Mesendoderm (in vitro differentiated cells): Measurements from ENCODE around the gene FKBP15.
"Not testable (repeated sequence)": the region's sequence is repeated elsewhere in the genome, so short reads cannot be mapped to it uniquely, and the experiment has no call there.

ENCODE experiments used
- DNase-seq: peaks from one replicate; pipeline ENCODE4 v3.0.0; 2013
- H2AK5ac ChIP-seq: 2 replicates; pipeline ENCODE4 v1.6.1; 2013; ENCODE audit warnings: low read length, inconsistent platforms
- H2BK120ac ChIP-seq: 2 replicates; pipeline ENCODE4 v1.6.1; 2013; ENCODE audit warnings: low read depth, mild to moderate bottlenecking, low read length, moderate library complexity, mixed read lengths
- H2BK15ac ChIP-seq: replicated peaks from 2 replicates; pipeline ENCODE4 v1.6.1; 2013; ENCODE audit warnings: low read depth, mild to moderate bottlenecking, moderate library complexity
- H2BK5ac ChIP-seq: 2 replicates; pipeline ENCODE4 v1.6.1; 2013; ENCODE audit warnings: low read length, inconsistent platforms
- H3K18ac ChIP-seq: 2 replicates; pipeline ENCODE4 v1.6.1; 2013; ENCODE audit warnings: mild to moderate bottlenecking, low read length, mixed read lengths
- H3K23ac ChIP-seq: one replicate; pipeline ENCODE4 v1.6.1; 2013; ENCODE audit warnings: low read length
- H3K27ac ChIP-seq: 2 replicates; pipeline ENCODE4 v1.5.1; 2013; ENCODE audit warnings: low read depth, mild to moderate bottlenecking, inconsistent platforms, low read length, moderate library complexity
- H3K27me3 ChIP-seq: 2 replicates; pipeline ENCODE4 v1.6.1; 2013; ENCODE audit warnings: low read length, control low read depth, mild to moderate bottlenecking, inconsistent platforms; ENCODE audit not compliant: insufficient read depth, poor library complexity
- H3K36me3 ChIP-seq: 2 replicates; pipeline ENCODE4 v1.6.1; 2013; ENCODE audit warnings: low read length, inconsistent platforms; ENCODE audit not compliant: control insufficient read depth, insufficient read depth
- H3K4ac ChIP-seq: one replicate; pipeline ENCODE4 v1.6.1; 2013; ENCODE audit warnings: low read depth, mild to moderate bottlenecking, low read length, moderate library complexity
- H3K4me1 ChIP-seq: 2 replicates; pipeline ENCODE4 v1.6.1; 2013; ENCODE audit warnings: low read depth, low read length, inconsistent platforms; ENCODE audit not compliant: control insufficient read depth
- H3K4me2 ChIP-seq: 2 replicates; pipeline ENCODE4 v1.6.1; 2013; ENCODE audit warnings: low read length
- H3K4me3 ChIP-seq: 2 replicates; pipeline ENCODE4 v1.5.1; 2013; ENCODE audit warnings: mild to moderate bottlenecking, low read length
- H3K56ac ChIP-seq: one replicate; pipeline ENCODE4 v1.6.1; 2013; ENCODE audit warnings: low read length
- H3K79me1 ChIP-seq: 2 replicates; pipeline ENCODE4 v1.6.1; 2013; ENCODE audit warnings: low read length, inconsistent platforms
- H3K79me2 ChIP-seq: 2 replicates; pipeline ENCODE4 v1.6.1; 2013; ENCODE audit warnings: mild to moderate bottlenecking, low read length; ENCODE audit not compliant: control insufficient read depth, insufficient read depth
- H3K9ac ChIP-seq: 2 replicates; pipeline ENCODE4 v1.6.1; 2013; ENCODE audit warnings: low read length, inconsistent platforms
- H4K5ac ChIP-seq: one replicate; pipeline ENCODE4 v1.6.1; 2013; ENCODE audit warnings: low read length
- H4K8ac ChIP-seq: one replicate; pipeline ENCODE4 v1.6.1; 2013; ENCODE audit warnings: low read depth, mild to moderate bottlenecking, control low read depth, low read length, moderate library complexity
- WGBS: extraction: QIAGEN DNeasy Blood & Tissue Kit; methylation state at CpG from one replicate; pipeline ENCODE4 v1.1.7; 2013; ENCODE audit warnings: low lambda C conversion rate, missing lambda C conversion rate; ENCODE audit not compliant: insufficient coverage; ENCODE audit errors: extremely low coverage; 5-methylcytosine and 5-hydroxymethylcytosine counted together

FKBP15 gene

GRCh38 chr9:113241161-113241560, 20.1 kb upstream of the FKBP15 start:
- Histone ChIP-seq H3K9ac (no peak overlapping the region), H3K4me2 (no peak overlapping the region), H3K36me3 (no peaks in the 10 kb centered on the region), H4K5ac (no peak overlapping the region), H3K79me2 (no peaks in the 10 kb centered on the region), H3K18ac (no peak overlapping the region), H3K56ac (no peak overlapping the region), H3K4ac (no peak overlapping the region), H3K4me1 (no peaks in the 10 kb centered on the region), H3K27me3 (no peaks in the 10 kb centered on the region), H3K4me3 (no peak overlapping the region), H4K8ac (no peak overlapping the region), H2BK15ac (no peak overlapping the region), H3K27ac (no peak overlapping the region), H2BK5ac (no peak overlapping the region), H2AK5ac (no peak overlapping the region), H2BK120ac (no peak overlapping the region), H3K23ac (no peak overlapping the region), H3K79me1 (peaks cover 2% of the 10 kb centered on the region)
- no peak for DNase-seq
- WGBS = no CpG with 5 or more reads among the region's 2 CpGs

DNA sequence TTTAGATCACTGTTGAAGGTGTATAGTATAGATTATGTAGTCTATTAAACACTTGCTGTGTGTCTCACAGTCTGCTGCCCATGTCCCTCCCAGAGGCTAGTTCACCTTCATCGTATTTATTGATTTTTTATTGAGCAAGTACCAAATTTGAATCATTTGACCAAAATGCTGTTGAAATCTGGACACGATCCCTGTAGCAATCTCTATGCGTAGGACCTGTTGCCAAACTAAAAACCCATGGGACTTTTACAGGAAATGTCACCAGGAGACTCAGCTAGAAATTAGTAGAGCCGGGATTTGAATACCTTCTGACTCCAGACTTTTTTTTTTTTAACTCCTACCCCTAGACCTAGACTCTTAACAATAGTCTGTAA, 17.8 kb upstream of the FKBP15 start:
- Histone ChIP-seq H3K36me3 (no peaks in the 10 kb centered on the region), H3K27ac (no peak overlapping the region), H3K27me3 (no peaks in the 10 kb centered on the region), H3K4me1 (no peaks in the 10 kb centered on the region), H3K79me2 (no peaks in the 10 kb centered on the region), H2BK15ac (no peak overlapping the region), H4K8ac (no peak overlapping the region), H3K18ac (no peak overlapping the region), H3K79me1 (peaks cover 2% of the 10 kb centered on the region), H3K56ac (no peak overlapping the region), H3K4me2 (no peak overlapping the region), H3K4ac (no peak overlapping the region), H3K4me3 (no peak overlapping the region), H3K23ac (no peak overlapping the region), H3K9ac (no peak overlapping the region), H2BK5ac (no peak overlapping the region), H4K5ac (no peak overlapping the region), H2AK5ac (no peak overlapping the region), H2BK120ac (no peak overlapping the region)
- no peak for DNase-seq
- WGBS = no CpG with 5 or more reads among the region's 4 CpGs

- no peak overlapping the region for H3K4me2 ChIP-seq
- H4K5ac ChIP-seq = no peak overlapping the region
- H2AK5ac ChIP-seq = no peak overlapping the region
- no peak overlapping the region for H3K27ac ChIP-seq
- H2BK5ac ChIP-seq = no peak overlapping the region
- no CpG with 5 or more reads among the region's 10 CpGs for WGBS
- no peak overlapping the region for H3K9ac ChIP-seq
- H3K4me3 ChIP-seq = no peak overlapping the region
- no peak for DNase-seq
- H2BK120ac ChIP-seq = no peak overlapping the region
- H3K23ac ChIP-seq = no peak overlapping the region
- no peaks in the 10 kb centered on the region for H3K36me3 ChIP-seq
- H3K27me3 ChIP-seq = no peaks in the 10 kb centered on the region
- no peak overlapping the region for H3K18ac ChIP-seq
- H3K56ac ChIP-seq = no peak overlapping the region
- H4K8ac ChIP-seq = no peak overlapping the region
- no peak overlapping the region for H3K4ac ChIP-seq
- H2BK15ac ChIP-seq = no peak overlapping the region
- no peaks in the 10 kb centered on the region for H3K4me1 ChIP-seq
- peaks cover 2% of the 10 kb centered on the region for H3K79me1 ChIP-seq
- no peaks in the 10 kb centered on the region for H3K79me2 ChIP-seq
Observed at GRCh38 chr9:113238202-113238858, 17.3 kb upstream of the FKBP15 start.

DNA sequence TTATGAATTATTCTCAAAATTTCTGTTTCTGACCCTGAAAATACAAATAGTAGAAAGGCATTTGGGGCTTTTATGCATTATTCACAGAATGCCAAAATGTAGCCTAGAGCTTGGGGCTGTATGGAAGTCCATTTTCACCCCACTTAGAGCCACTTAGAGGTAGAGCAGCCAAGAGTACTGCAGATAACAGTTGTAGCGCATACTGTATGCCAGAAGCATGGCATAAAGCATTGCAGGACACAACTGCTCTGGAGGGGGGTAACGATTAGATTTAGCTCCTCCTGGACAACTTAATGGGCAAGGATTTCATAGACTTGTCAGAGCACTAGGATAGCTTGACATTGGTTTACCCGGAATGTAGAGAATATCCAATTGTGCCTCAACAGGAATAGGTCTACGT, 15.9 kb upstream of the FKBP15 start:
- H2BK5ac ChIP-seq = no peak overlapping the region
- H2BK15ac ChIP-seq = no peak overlapping the region
- peaks cover 2% of the 10 kb centered on the region for H3K79me1 ChIP-seq
- no peaks in the 10 kb centered on the region for H3K4me1 ChIP-seq
- H3K56ac ChIP-seq = no peak overlapping the region
- H3K79me2 ChIP-seq = no peaks in the 10 kb centered on the region
- no peak overlapping the region for H4K5ac ChIP-seq
- H4K8ac ChIP-seq = no peak overlapping the region
- H3K27me3 ChIP-seq = no peaks in the 10 kb centered on the region
- H3K4me2 ChIP-seq = no peak overlapping the region
- no CpG with 5 or more reads among the region's 4 CpGs for WGBS
- no peak overlapping the region for H3K4me3 ChIP-seq
- H3K9ac ChIP-seq = no peak overlapping the region
- H2AK5ac ChIP-seq = no peak overlapping the region
- no peak overlapping the region for H2BK120ac ChIP-seq
- H3K36me3 ChIP-seq = no peaks in the 10 kb centered on the region
- H3K23ac ChIP-seq = no peak overlapping the region
- DNase-seq = no peak
- H3K18ac ChIP-seq = no peak overlapping the region
- H3K27ac ChIP-seq = no peak overlapping the region
- no peak overlapping the region for H3K4ac ChIP-seq

GRCh38 chr9:113235701-113236255, 14.7 kb upstream of the FKBP15 start:
- H3K79me1 ChIP-seq, H3K4me1 ChIP-seq, H2BK15ac ChIP-seq, H3K18ac ChIP-seq, H3K27me3 ChIP-seq, DNase-seq, H2AK5ac ChIP-seq, H3K56ac ChIP-seq, H3K36me3 ChIP-seq, H3K23ac ChIP-seq, H3K27ac ChIP-seq, H3K4ac ChIP-seq, H2BK5ac ChIP-seq, H3K9ac ChIP-seq, H2BK120ac ChIP-seq, H3K4me2 ChIP-seq, H4K5ac ChIP-seq, H3K4me3 ChIP-seq, H4K8ac ChIP-seq, H3K79me2 ChIP-seq: not testable (repeated sequence)
- WGBS = no CpG with 5 or more reads among the region's 10 CpGs

DNA sequence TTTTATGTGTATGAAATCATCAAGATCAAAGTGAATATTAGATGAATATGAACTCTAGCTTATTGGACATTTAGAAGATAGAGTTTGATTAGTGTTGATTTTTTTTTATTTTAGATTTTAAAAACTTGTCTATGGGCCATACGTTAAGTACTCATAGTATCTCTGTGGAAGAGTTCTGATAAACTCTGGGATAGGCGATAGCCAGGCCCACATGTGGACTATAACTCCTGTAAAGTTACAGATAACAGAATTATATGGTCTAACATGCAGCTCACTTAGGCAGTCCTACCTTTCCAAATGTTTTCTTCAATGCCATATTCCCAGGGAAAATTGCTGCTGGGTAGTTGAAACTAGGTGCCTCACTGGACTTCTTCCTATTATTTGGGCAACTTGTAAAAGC, 10.6 kb upstream of the FKBP15 start:
- no peak overlapping the region for H4K8ac ChIP-seq
- no peak overlapping the region for H3K4me2 ChIP-seq
- H3K18ac ChIP-seq = no peak overlapping the region
- no peaks in the 10 kb centered on the region for H3K27me3 ChIP-seq
- H2BK5ac ChIP-seq = no peak overlapping the region
- H3K23ac ChIP-seq = no peak overlapping the region
- no peak overlapping the region for H2BK15ac ChIP-seq
- H2AK5ac ChIP-seq = no peak overlapping the region
- H3K4ac ChIP-seq = no peak overlapping the region
- H3K79me1 ChIP-seq = peaks cover 2% of the 10 kb centered on the region
- no peak overlapping the region for H3K4me3 ChIP-seq
- WGBS = no CpG with 5 or more reads among the region's 2 CpGs
- no peak overlapping the region for H3K56ac ChIP-seq
- H3K79me2 ChIP-seq = no peaks in the 10 kb centered on the region
- no peaks in the 10 kb centered on the region for H3K36me3 ChIP-seq
- H3K9ac ChIP-seq = no peak overlapping the region
- no peaks in the 10 kb centered on the region for H3K4me1 ChIP-seq
- H4K5ac ChIP-seq = no peak overlapping the region
- no peak overlapping the region for H3K27ac ChIP-seq
- H2BK120ac ChIP-seq = no peak overlapping the region
- no peak for DNase-seq
